ENCODE results near the gene CKAP2L.

The CKAP2L gene

DNA sequence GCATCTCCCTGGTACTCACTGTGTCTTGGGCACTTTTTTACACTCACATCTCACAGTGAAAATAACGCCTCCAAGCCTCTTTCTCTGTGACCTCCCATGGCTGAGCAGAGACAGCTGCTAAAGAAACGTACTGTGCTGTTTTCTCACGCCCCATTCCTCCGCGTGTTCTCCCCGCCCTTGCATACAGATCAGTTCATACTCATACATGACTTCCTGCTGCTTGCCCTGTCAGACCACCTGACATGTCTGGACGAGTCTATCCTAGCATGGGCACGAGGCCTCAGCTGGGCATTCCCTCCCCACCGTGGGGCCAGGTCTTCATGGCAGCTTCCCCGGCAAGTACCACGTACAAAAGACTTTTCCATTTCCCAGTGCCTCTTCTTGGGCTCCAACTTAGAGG, 41.1 kb upstream of the CKAP2L start:
- no peaks in the 10 kb centered on the region for H4K20me1 ChIP-seq (ENCODE audit: insufficient read depth, low read length)
- peaks cover 10% of the 10 kb centered on the region for H3K9me3 ChIP-seq (ENCODE audit: insufficient read depth, low read length)
- H3K27ac ChIP-seq (ENCODE audit: low read length) = peak overlapping the region; percentile 74
- TF ChIP-seq EZH2phosphoT487 (IDR thresholded peaks at IDR 0.05; ENCODE audit: low read depth) = no peak
- TF ChIP-seq, protein P1, sequence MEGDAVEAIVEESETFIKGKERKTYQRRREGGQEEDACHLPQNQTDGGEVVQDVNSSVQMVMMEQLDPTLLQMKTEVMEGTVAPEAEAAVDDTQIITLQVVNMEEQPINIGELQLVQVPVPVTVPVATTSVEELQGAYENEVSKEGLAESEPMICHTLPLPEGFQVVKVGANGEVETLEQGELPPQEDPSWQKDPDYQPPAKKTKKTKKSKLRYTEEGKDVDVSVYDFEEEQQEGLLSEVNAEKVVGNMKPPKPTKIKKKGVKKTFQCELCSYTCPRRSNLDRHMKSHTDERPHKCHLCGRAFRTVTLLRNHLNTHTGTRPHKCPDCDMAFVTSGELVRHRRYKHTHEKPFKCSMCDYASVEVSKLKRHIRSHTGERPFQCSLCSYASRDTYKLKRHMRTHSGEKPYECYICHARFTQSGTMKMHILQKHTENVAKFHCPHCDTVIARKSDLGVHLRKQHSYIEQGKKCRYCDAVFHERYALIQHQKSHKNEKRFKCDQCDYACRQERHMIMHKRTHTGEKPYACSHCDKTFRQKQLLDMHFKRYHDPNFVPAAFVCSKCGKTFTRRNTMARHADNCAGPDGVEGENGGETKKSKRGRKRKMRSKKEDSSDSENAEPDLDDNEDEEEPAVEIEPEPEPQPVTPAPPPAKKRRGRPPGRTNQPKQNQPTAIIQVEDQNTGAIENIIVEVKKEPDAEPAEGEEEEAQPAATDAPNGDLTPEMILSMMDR (IDR thresholded peaks at IDR 0.05; ENCODE audit: low read depth, low read length) = no peak
- H3K36me3 ChIP-seq (replicated peaks; ENCODE audit: low read depth, low read length) = no peaks in the 10 kb centered on the region
- H3K79me2 ChIP-seq (ENCODE audit: low read length) = no peaks in the 10 kb centered on the region
- no peaks in the 10 kb centered on the region for H3K27me3 ChIP-seq (ENCODE audit: low read depth, low read length)
- peaks cover 39% of the 10 kb centered on the region for H3K4me1 ChIP-seq (ENCODE audit: low read length)
- peak overlapping the region; percentile 28 for H3K4me3 ChIP-seq (ENCODE audit: low read length)
- peak overlapping the region; percentile 45; the same call in 1 of the 2 replicates for H3K9ac ChIP-seq (ENCODE audit: low read length)
- peak overlapping the region; percentile 52 for H3K4me2 ChIP-seq (ENCODE audit: low read length)
- peak overlapping the region; percentile 66 for H2AFZ ChIP-seq (ENCODE audit: low read depth, low read length)

DNA sequence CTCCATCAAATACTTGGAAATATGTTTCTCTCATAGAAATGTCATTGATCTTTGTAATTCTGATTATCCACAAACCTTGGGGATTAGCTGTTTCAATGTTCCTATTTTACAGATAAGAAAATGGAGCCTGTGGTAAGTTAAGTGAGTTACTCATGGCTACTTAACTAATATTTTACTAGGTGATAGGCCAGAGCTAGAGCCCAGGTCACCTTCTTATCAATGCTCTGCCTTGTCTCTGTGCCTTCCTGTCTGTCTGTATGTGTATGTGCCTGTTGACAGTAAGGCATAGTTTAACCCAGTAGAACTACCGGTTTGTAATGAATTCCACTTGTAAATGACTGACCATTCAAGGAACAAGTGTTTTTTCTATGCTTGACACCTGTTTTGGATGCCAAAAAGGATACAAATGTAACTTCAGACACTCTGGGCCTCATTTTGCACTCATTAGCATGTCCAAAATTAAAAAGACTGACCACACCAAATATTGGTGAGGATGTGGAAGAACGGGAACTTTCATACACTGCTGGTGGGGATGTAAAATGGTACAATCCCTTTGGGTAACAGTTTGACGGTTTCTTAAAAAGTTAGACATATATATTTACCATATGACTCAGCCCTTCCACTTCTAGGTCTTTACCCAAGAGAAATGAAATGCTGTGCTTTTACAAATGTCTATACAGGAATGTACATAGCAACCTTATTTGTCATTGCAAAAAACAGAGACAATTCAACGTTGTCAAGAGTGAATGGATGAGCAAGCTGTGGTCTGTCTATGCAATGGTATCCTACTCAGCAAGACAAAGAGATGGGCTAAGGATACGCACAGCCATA, 39.5 kb upstream of the CKAP2L start:
- H3K36me3 ChIP-seq (replicated peaks; ENCODE audit: low read depth, low read length) = no peaks in the 10 kb centered on the region
- no peak overlapping the region for H3K9ac ChIP-seq (ENCODE audit: low read length)
- H4K20me1 ChIP-seq (ENCODE audit: insufficient read depth, low read length) = no peaks in the 10 kb centered on the region
- H3K4me2 ChIP-seq (ENCODE audit: low read length) = peak overlapping the region; percentile 55
- H3K27ac ChIP-seq (ENCODE audit: low read length) = peak overlapping the region; percentile 77
- H3K4me3 ChIP-seq (ENCODE audit: low read length) = peak overlapping the region; percentile 9
- peaks cover 10% of the 10 kb centered on the region for H3K9me3 ChIP-seq (ENCODE audit: insufficient read depth, low read length)
- no peaks in the 10 kb centered on the region for H3K79me2 ChIP-seq (ENCODE audit: low read length)
- TF ChIP-seq EZH2phosphoT487 (IDR thresholded peaks at IDR 0.05; ENCODE audit: low read depth) = no peak
- TF ChIP-seq, protein P1 (IDR thresholded peaks at IDR 0.05; ENCODE audit: low read depth, low read length) = no peak
- no peaks in the 10 kb centered on the region for H3K27me3 ChIP-seq (ENCODE audit: low read depth, low read length)
- H2AFZ ChIP-seq (ENCODE audit: low read depth, low read length) = no peak overlapping the region
- H3K4me1 ChIP-seq (ENCODE audit: low read length) = peaks cover 50% of the 10 kb centered on the region

DNA sequence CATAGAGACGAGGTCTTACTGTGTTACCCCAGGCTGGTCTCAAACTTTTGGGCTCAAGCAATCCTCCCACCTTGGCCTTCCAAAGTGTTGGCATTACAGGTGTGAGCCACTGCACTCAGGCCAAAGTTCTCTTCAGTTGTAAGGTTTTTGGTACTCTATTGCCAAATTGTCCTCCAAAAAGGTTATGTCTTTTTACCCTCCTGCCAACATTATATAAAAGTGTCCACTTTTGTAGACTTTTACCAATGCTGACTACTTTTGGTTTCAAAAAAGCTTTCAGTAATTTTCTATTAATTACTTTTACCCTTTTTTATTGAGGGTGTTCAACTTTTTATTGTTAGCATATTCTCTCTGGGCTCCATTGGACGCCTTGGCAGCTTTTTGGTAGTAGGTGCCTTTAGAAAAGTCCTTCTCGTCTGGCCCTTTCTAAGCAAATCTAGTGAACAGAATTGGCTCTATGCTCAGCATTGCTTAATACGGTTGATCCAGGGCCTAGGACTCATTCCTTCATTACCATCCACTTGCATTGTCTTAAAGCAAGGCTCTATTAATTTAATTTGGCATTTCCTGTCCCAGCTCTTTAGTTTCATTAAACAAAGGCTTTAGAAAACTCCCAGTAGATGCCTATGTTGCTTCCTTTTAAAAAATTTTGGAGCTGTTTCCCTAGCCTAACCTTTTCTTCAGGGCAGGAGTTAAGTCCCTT, 36.6 kb upstream of the CKAP2L start:
- no peaks in the 10 kb centered on the region for H3K79me2 ChIP-seq (ENCODE audit: low read length)
- no peaks in the 10 kb centered on the region for H4K20me1 ChIP-seq (ENCODE audit: insufficient read depth, low read length)
- H2AFZ ChIP-seq (ENCODE audit: low read depth, low read length) = no peak overlapping the region
- no peak overlapping the region for H3K4me3 ChIP-seq (ENCODE audit: low read length)
- H3K9ac ChIP-seq (ENCODE audit: low read length) = no peak overlapping the region
- no peaks in the 10 kb centered on the region for H3K27me3 ChIP-seq (ENCODE audit: low read depth, low read length)
- H3K4me1 ChIP-seq (ENCODE audit: low read length) = peaks cover 44% of the 10 kb centered on the region
- H3K27ac ChIP-seq (ENCODE audit: low read length) = no peak overlapping the region
- no peaks in the 10 kb centered on the region for H3K36me3 ChIP-seq (replicated peaks; ENCODE audit: low read depth, low read length)
- H3K4me2 ChIP-seq (ENCODE audit: low read length) = no peak overlapping the region
- no peaks in the 10 kb centered on the region for H3K9me3 ChIP-seq (ENCODE audit: insufficient read depth, low read length)
- TF ChIP-seq, protein P1 (IDR thresholded peaks at IDR 0.05; ENCODE audit: low read depth, low read length) = no peak
- no peak for TF ChIP-seq EZH2phosphoT487 (IDR thresholded peaks at IDR 0.05; ENCODE audit: low read depth)

Data from OCI-LY3 (cell line).